MM.1S (cell line): ENCODE measurements around the gene CCDC152.

ENCODE experiments used
- EZH2 ChIP-seq: fragments of 300-600 bp; sonication (generic); optimal IDR thresholded peaks from 2 replicates; pipeline ENCODE3; 2017; ENCODE audit warnings: low read depth, mild to moderate bottlenecking, antibody characterized with exemption, low read length, mixed read lengths
- EZH2phosphoT487 ChIP-seq: fragments of 300-600 bp; sonication (generic); IDR thresholded peaks from 2 replicates; pipeline ENCODE4 v1.6.1; 2018; ENCODE audit warnings: antibody characterized with exemption, low read length
- TF ChIP-seq, protein P1 (sequence below): fragments of 300-600 bp; sonication (generic); IDR thresholded peaks from 2 replicates; pipeline ENCODE4 v1.5.1; 2016; ENCODE audit warnings: antibody characterized with exemption, low read length, mixed read lengths

DNA sequence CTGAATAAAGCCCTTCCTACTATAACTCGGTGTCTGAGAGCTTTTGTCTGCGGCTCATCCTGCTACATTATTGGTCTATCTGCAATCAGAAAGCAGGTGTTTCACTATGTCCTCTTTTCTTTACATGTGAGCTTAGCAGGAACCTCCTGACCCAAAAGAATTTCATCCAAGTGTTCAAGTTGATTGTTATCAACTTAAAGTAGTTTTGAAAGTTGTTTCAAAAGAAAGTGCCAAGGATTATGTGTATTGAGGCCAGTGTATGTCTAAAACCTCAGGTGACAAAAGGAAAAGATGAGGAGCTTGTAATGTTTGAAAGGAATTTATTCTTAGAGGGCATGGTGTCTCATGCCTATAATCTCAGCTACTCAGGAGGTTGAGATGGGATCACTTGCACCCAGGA is 63.1 kb downstream of the CCDC152 start:
- TF ChIP-seq EZH2phosphoT487 (no peak), EZH2 (no peak)
- TF ChIP-seq, protein P1, sequence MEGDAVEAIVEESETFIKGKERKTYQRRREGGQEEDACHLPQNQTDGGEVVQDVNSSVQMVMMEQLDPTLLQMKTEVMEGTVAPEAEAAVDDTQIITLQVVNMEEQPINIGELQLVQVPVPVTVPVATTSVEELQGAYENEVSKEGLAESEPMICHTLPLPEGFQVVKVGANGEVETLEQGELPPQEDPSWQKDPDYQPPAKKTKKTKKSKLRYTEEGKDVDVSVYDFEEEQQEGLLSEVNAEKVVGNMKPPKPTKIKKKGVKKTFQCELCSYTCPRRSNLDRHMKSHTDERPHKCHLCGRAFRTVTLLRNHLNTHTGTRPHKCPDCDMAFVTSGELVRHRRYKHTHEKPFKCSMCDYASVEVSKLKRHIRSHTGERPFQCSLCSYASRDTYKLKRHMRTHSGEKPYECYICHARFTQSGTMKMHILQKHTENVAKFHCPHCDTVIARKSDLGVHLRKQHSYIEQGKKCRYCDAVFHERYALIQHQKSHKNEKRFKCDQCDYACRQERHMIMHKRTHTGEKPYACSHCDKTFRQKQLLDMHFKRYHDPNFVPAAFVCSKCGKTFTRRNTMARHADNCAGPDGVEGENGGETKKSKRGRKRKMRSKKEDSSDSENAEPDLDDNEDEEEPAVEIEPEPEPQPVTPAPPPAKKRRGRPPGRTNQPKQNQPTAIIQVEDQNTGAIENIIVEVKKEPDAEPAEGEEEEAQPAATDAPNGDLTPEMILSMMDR: no peak
